ENCODE data around the gene ZNF362. TPM values are rescaled to one million over a fixed set of nuclear protein-coding genes. Genes with fewer than 3 reads are reported as not detected.

The ZNF362 gene
- total RNA-seq, 1 donor: 14.5 TPM

DNA sequence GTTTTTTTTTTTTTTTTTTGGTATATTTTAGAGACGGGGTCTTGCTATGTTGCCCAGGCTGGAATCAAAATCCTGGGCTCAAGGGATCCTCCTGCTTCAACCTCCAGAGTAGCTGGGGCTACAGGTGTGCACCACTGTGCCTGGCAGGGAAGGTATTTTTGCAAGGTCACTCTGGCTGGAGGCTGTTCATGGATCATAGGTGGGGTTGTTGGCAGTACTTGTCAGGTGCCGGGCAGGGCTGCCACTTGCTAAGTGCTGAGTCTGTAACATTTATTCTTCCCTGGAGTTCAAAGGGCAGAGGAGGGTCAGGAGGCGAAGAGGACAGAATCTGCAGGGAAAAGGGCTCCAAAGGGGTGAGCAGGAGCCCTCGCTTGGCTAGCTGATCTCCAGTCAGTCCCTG lies 40.5 kb downstream of the ZNF362 start:
- no peak overlapping the region for H3K4me3 ChIP-seq (ENCODE audit: low read depth, low read length)
- TF ChIP-seq, protein P1, sequence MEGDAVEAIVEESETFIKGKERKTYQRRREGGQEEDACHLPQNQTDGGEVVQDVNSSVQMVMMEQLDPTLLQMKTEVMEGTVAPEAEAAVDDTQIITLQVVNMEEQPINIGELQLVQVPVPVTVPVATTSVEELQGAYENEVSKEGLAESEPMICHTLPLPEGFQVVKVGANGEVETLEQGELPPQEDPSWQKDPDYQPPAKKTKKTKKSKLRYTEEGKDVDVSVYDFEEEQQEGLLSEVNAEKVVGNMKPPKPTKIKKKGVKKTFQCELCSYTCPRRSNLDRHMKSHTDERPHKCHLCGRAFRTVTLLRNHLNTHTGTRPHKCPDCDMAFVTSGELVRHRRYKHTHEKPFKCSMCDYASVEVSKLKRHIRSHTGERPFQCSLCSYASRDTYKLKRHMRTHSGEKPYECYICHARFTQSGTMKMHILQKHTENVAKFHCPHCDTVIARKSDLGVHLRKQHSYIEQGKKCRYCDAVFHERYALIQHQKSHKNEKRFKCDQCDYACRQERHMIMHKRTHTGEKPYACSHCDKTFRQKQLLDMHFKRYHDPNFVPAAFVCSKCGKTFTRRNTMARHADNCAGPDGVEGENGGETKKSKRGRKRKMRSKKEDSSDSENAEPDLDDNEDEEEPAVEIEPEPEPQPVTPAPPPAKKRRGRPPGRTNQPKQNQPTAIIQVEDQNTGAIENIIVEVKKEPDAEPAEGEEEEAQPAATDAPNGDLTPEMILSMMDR (IDR thresholded peaks at IDR 0.05; ENCODE audit: insufficient read depth, low read length): no peak
- DNase-seq (ENCODE audit: low read depth): no peak

DNA sequence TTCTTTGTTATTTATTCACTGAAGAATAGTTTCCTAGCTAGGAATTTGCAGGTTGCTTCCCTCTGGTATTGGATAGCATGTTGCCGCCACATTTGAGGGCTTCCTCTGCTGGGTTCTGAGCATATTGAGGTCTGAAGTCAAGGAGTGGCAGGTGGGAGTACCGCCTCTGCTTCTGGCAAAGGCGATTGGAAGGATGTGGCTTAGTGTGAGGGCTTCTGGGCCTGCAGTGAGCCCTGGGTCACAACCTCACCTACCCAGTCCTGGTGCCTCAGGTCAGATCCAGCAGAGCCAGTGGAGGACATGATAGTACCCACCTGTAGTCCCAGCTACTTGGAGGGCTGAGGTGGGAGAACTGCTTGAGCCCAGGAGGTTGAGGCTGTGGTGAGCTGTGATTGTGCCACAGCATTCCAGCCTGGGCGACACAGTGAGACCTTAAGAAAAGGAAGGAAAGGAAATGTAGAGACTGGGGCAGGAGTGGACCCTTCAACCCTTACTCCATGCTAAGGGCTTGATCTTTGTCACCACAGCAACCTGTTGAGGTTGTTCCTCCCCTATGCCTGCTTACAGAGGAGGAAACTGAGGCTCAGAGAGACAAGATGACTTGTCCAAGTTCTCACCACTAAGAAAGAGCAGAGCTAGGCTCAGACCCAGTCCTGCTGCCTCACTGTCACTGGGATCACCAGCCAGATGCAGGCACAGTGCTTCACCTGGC lies 41.8 kb downstream of the ZNF362 start:
- TF ChIP-seq, protein P1 (IDR thresholded peaks at IDR 0.05; ENCODE audit: insufficient read depth, low read length): no peak
- no peak for DNase-seq (ENCODE audit: low read depth)
- no peak overlapping the region for H3K4me3 ChIP-seq (ENCODE audit: low read depth, low read length)

DNA sequence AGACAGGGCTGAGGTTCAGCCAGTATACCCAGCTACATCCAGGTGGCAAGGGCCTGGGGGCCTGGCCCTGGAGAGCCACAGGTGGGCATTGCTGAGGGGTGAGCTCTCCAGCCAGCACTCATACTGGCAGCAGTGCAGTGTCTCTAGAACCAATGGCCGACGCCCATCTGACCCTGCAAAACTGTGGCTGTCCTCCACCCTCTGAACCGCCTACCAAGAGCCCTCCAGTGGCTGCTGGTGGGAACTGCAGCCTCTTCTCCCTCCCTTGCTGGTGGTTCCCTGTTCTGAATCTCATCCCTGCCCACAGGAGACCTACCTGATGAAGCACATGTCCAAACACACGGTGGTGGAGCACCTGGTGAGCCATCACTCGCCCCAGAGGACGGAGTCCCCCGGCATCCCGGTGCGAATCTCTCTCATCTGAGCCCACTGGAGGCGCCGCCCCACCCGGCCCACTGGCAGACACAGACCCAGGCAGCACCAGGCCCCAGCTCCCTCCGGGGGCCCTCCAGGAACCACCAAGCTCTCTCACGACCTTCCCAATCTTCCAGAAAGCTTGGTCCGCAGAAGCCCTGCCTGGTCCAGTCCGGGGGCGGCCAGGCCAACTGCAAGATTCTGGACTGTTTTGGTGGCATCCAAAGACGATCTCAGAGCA lies 42.5 kb downstream of the ZNF362 start:
- no peak overlapping the region for H3K4me3 ChIP-seq (ENCODE audit: low read depth, low read length)
- TF ChIP-seq, protein P1 (IDR thresholded peaks at IDR 0.05; ENCODE audit: insufficient read depth, low read length): peak; percentile 98
- peak; percentile 69 for DNase-seq (ENCODE audit: low read depth)

DNA sequence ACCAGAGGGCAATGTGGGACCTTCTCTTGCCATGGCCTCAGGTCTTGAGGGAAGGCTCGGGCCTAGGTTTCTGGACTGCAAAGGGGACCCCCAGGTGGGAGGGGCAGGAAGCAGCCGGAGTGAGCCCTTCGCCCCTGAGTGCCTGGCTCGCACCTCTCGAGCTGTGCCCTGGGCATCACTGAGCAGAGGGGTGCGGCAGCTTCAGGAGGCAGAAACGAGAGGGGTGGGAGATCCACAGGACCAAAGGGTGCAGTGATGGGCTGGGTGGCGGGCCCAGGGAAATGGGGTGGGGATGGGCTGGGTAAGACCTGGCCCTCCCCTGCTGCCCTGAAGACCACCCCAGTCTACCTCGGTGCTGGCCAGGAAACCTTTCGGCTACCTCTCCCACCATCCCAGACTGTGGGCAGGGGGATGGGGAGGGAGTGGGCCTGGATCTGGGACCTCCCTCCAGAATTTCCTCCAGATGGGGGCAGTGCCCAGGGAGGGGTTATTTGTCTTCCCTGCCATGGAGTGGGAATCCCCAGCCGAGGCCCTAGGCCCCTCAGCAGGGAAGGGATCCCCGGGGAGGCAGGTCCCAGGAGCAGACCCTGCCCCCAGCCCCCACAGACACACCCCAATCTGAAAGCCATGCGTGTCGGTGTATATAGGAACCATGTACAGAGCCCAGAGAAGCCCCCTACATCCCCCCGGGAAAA lies 43.3 kb downstream of the ZNF362 start:
- no peak for DNase-seq (ENCODE audit: low read depth)
- no peak overlapping the region for H3K4me3 ChIP-seq (ENCODE audit: low read depth, low read length)
- TF ChIP-seq, protein P1 (IDR thresholded peaks at IDR 0.05; ENCODE audit: insufficient read depth, low read length): no peak

DNA sequence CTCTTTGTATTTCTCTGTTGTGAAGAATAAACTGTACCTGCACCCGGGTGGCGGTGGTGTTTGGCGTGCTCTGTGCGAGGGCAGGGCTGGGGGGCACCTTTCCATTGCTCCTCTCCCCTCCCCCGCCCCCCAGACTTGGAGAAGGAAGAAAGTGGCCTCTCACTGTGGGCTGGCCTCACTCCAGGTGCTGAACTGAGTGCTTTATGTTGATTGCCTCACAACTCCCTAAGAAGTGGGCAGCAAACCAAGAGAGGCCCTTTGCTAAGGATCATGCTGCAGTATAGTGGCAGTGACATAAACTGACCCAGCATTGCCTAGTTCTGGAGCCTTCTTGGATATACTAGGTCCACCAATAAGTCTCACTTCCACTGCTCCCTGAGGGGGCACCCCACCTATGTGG lies 44.4 kb downstream of the ZNF362 start:
- TF ChIP-seq, protein P1 (IDR thresholded peaks at IDR 0.05; ENCODE audit: insufficient read depth, low read length): no peak
- DNase-seq (ENCODE audit: low read depth): peak; percentile 90

DNA sequence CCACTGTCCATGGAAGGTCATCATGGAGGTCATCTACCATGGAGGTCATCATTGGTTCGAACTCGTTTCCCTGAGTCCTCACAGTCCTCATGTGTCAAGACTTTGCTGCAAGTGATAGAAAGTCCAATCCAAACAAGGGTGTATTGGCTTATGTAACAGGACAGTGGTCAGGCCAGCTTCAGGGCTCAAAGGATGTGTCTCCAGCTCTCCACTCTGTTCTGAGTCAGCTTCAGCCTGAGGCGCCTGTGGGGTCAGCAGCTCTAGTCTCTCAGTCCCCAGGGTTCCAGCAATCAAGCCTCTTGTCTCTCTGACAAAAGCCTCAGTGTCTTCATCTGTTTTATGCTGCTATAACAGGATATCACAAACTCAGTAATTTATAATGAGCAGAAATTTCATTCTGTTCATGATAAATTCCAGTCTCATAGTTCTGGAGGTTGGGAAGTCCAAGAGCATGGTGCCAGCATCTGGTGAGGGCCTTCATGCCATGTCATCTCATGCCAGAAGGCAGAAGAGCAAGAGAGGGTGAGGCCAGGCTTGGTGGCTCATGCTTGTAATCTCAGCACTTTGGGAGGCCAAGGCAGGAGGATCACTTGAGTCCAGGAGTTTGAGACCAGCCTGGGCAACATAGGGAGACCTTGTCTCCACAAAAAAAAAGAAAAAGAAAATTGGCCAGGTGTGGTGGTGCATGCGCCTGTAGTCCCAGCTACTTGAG lies 45.1 kb downstream of the ZNF362 start:
- TF ChIP-seq, protein P1 (IDR thresholded peaks at IDR 0.05; ENCODE audit: insufficient read depth, low read length): no peak
- DNase-seq (ENCODE audit: low read depth): peak; percentile 16
- no peak overlapping the region for H3K4me3 ChIP-seq (ENCODE audit: low read depth, low read length)

More for the DNA sequence above, 44.4 kb downstream of the ZNF362 start:
- H3K4me3 ChIP-seq (ENCODE audit: low read depth, low read length): no peak overlapping the region

All from fibroblast of the aortic adventitia (primary cell).